Natural killer cell (primary cell): ENCODE results near the gene HNRNPC. TPM values are rescaled to one million over a fixed set of nuclear protein-coding genes. Genes with fewer than 3 reads are reported as not detected.

Source experiments
- ATAC-seq, 3 donors: fragments of 150-1000 bp in 2 of 3; fragments of 200-7000 bp in 1 of 3; cut with Tn5 transposase; 1 replicate in 1 of 3; 2 replicates in 2 of 3; pipeline ENCODE4 v1.10.0; 2021; ENCODE audit warnings: mild to moderate bottlenecking in 2 of 3, moderate library complexity in 2 of 3
- DNase-seq, 2 donors: peaks; one replicate each; pipeline versions ENCODE4 v3.0.0 to v3.0.0-alpha.2; 2013 to 2021; ENCODE audit warnings: mixed read lengths in 1 of 2
- H3K27ac ChIP-seq: one replicate; pipeline ENCODE4 v1.5.1; 2013; ENCODE audit warnings: mild to moderate bottlenecking, low read length
- H3K27me3 ChIP-seq: one replicate; pipeline ENCODE4 v1.6.1; 2013; ENCODE audit warnings: low read length; ENCODE audit not compliant: control insufficient read depth, insufficient read depth
- H3K36me3 ChIP-seq: one replicate; pipeline ENCODE4 v1.6.1; 2013; ENCODE audit warnings: low read length; ENCODE audit not compliant: control insufficient read depth, insufficient read depth
- H3K4me1 ChIP-seq: one replicate; pipeline ENCODE4 v1.6.1; 2013; ENCODE audit warnings: low read length; ENCODE audit not compliant: control insufficient read depth, insufficient read depth
- H3K4me3 ChIP-seq: one replicate; pipeline ENCODE4 v1.5.1; 2013; ENCODE audit warnings: low read length
- H3K9me3 ChIP-seq: one replicate; pipeline ENCODE4 v1.6.1; 2013; ENCODE audit warnings: low read length; ENCODE audit not compliant: control insufficient read depth, insufficient read depth
- H3K27ac Mint-ChIP-seq, 2 donors: one replicate each; pipeline ENCODE4 v1.8.0; 2022; ENCODE audit warnings: mild to moderate bottlenecking in 2 of 2, mixed read lengths in 2 of 2, moderate library complexity in 1 of 2
- H3K27me3 Mint-ChIP-seq, 2 donors: one replicate each; pipeline ENCODE4 v1.8.0; 2022; ENCODE audit warnings: low read depth in 2 of 2, mixed read lengths in 2 of 2
- H3K36me3 Mint-ChIP-seq: one replicate; pipeline ENCODE4 v1.8.0; 2022; ENCODE audit warnings: mixed read lengths
- H3K4me1 Mint-ChIP-seq, 2 donors: one replicate each; pipeline ENCODE4 v1.8.0; 2022; ENCODE audit warnings: mixed read lengths in 2 of 2
- H3K4me3 Mint-ChIP-seq: one replicate; pipeline ENCODE4 v1.8.0; 2022; ENCODE audit warnings: mild to moderate bottlenecking, moderate library complexity, mixed read lengths
- H3K9me3 Mint-ChIP-seq, 2 donors: one replicate each; pipeline ENCODE4 v1.8.0; 2022; ENCODE audit warnings: mixed read lengths in 2 of 2
- WGBS: methylation state at CpG from one replicate; pipeline ENCODE4 v1.1.7; 2013; ENCODE audit warnings: missing lambda C conversion rate; ENCODE audit not compliant: insufficient coverage; 5-methylcytosine and 5-hydroxymethylcytosine counted together
- intact Hi-C: fragments of 100-400 bp; cut with micrococcal nuclease; formaldehyde crosslinking; loops from one replicate; pipeline ENCODE4 v1.14.2; 2022
- total RNA-seq, 4 donors: library from RNA; stranded (reverse); fragments of 120-200 nt in 1 of 4; gene quantifications; one replicate each; pipeline versions ENCODE4 v1.2.3 to v1.2.4, GENCODE V29; 2013 to 2022
- TF ChIP-seq, protein P1 (sequence below): fragments of 200-600 bp; IDR thresholded peaks from one replicate; pipeline ENCODE4 v1.8.0; 2022; ENCODE audit warnings: antibody characterized with exemption

The HNRNPC gene
- total RNA-seq, 3 donors from 2014 or later (not counting 1 experiment from before 2014, with no cell fraction given), result 501 to 547 (median 515) TPM

DNA sequence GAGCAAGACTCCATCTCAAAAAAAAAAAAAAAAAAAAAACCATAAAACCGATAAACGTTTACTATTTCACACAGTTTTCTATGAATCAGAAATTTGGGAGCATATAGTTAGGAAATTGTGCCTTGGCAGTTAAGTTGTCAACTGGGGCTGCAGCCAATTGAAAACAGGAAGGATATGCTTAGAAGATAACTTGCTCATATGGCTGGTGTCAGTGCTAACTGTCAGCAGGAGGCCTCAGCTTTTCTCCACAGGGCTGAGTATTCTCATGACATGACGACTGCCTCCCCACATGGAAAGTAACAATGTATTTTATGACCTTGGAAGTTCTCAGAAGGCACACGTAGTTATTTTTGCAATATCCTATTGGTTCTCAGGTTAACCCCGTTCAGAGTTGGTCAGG lies 83.8 kb downstream of the HNRNPC start:
- H3K4me1 Mint-ChIP-seq, result no peaks in the 10 kb centered on the region
- Histone ChIP-seq H3K4me3 (no peak overlapping the region), H3K4me1 (no peaks in the 10 kb centered on the region), H3K27me3 (peaks cover 5% of the 10 kb centered on the region), H3K9me3 (no peaks in the 10 kb centered on the region), H3K27ac (no peak overlapping the region), H3K36me3 (no peaks in the 10 kb centered on the region)
- ATAC-seq (no peak), DNase-seq (no peak)
- H3K4me3 Mint-ChIP-seq, result no peak overlapping the region
- intact Hi-C loops, result no loop called here
- 50% methylated on average over 3 of the region's 5 CpGs for WGBS
- H3K27me3 Mint-ChIP-seq, result peaks cover 6 to 22% of the 10 kb centered on the region in 2 donors
- TF ChIP-seq, protein P1, sequence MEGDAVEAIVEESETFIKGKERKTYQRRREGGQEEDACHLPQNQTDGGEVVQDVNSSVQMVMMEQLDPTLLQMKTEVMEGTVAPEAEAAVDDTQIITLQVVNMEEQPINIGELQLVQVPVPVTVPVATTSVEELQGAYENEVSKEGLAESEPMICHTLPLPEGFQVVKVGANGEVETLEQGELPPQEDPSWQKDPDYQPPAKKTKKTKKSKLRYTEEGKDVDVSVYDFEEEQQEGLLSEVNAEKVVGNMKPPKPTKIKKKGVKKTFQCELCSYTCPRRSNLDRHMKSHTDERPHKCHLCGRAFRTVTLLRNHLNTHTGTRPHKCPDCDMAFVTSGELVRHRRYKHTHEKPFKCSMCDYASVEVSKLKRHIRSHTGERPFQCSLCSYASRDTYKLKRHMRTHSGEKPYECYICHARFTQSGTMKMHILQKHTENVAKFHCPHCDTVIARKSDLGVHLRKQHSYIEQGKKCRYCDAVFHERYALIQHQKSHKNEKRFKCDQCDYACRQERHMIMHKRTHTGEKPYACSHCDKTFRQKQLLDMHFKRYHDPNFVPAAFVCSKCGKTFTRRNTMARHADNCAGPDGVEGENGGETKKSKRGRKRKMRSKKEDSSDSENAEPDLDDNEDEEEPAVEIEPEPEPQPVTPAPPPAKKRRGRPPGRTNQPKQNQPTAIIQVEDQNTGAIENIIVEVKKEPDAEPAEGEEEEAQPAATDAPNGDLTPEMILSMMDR, result no peak
- H3K36me3 Mint-ChIP-seq, result peaks cover 9% of the 10 kb centered on the region
- peaks cover 3 to 6% of the 10 kb centered on the region in 2 donors for H3K9me3 Mint-ChIP-seq
- H3K27ac Mint-ChIP-seq, result no peak overlapping the region

DNA sequence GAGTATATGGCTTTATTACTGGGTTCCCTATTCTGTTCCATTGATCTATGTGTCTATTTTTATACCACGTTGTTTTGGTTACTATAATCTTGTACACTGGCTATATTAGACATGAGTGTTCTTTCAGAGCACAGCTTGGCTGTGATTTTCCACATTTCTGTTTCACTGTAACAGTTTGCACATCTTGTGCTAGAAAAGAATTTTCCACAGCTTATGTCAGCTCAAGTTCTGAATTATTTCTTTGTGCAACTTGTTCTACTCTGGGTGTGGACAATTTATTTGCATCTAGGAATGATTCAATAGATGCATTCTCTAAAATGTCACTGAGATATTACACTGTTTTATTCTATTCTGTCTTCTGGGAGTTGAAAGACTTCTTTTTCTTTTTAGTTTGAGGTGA lies 85.0 kb downstream of the HNRNPC start:
- intact Hi-C loops, result no loop called here
- no peaks in the 10 kb centered on the region for H3K4me1 Mint-ChIP-seq
- no peak overlapping the region for H3K4me3 ChIP-seq
- H3K27ac ChIP-seq, result no peak overlapping the region
- H3K9me3 Mint-ChIP-seq, result peaks cover 3 to 6% of the 10 kb centered on the region in 2 donors
- H3K4me3 Mint-ChIP-seq, result no peak overlapping the region
- no peak overlapping the region for H3K27ac Mint-ChIP-seq
- ATAC-seq (no peak), DNase-seq (no peak)
- no peaks in the 10 kb centered on the region for H3K9me3 ChIP-seq
- peaks cover 5% of the 10 kb centered on the region for H3K27me3 ChIP-seq
- TF ChIP-seq, protein P1, result no peak
- H3K36me3 ChIP-seq, result no peaks in the 10 kb centered on the region
- H3K27me3 Mint-ChIP-seq, result peaks cover 12 to 25% of the 10 kb centered on the region in 2 donors
- 86% methylated on average over 1 of the region's 1 CpG for WGBS
- peaks cover 10% of the 10 kb centered on the region for H3K36me3 Mint-ChIP-seq
- no peaks in the 10 kb centered on the region for H3K4me1 ChIP-seq

DNA sequence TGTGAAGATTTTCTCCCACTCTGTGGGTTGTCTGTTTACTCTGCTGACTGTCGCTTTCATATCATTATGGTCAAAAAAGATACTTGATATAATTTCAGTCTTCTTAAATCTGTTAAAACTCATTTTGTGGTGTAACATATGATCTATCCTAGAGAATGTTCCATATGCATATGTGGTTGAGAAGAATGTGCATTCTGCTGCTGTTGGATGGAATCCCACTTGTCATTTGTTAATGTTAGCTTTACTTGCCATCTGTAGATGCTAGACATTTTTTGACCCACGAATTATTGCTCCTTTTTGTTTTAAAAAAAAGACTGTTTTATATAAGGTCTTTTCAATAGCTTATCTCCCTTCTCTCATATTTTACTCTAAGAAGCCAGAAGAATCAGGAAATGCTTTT lies 87.1 kb downstream of the HNRNPC start:
- H3K9me3 ChIP-seq, result no peaks in the 10 kb centered on the region
- DNase-seq (no peak), ATAC-seq (no peak)
- H3K27ac Mint-ChIP-seq, result no peak overlapping the region
- H3K4me1 Mint-ChIP-seq, result no peaks in the 10 kb centered on the region
- no peak overlapping the region for H3K4me3 Mint-ChIP-seq
- H3K36me3 ChIP-seq, result no peaks in the 10 kb centered on the region
- no CpG with 5 or more reads among the region's 2 CpGs for WGBS
- intact Hi-C loops, result no loop called here
- H3K4me1 ChIP-seq, result no peaks in the 10 kb centered on the region
- peaks cover 10% of the 10 kb centered on the region for H3K36me3 Mint-ChIP-seq
- peaks cover 5% of the 10 kb centered on the region for H3K27me3 ChIP-seq
- H3K27me3 Mint-ChIP-seq, result peaks cover 16 to 33% of the 10 kb centered on the region in 2 donors
- H3K4me3 ChIP-seq, result no peak overlapping the region
- TF ChIP-seq, protein P1, result no peak
- peaks cover 3 to 6% of the 10 kb centered on the region in 2 donors for H3K9me3 Mint-ChIP-seq
- H3K27ac ChIP-seq, result no peak overlapping the region

DNA sequence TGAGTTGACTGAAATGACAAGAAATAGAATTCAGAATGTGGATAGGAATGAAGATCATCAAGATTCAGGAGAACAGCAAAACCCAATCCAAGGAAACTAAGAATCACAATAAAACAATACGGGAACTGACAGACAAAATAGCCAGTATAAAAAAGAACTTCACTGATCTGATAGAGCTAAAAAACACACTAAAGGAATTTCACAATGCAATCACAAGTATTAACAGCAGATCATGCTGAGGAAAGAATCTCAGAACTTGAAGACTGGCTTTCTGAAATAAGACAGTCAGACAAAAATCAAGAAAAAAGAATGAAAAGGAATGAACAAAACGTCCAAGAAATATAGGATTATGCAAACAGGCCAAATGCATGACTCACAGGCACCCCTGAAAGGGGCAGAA lies 98.1 kb downstream of the HNRNPC start:
- Mint-ChIP-seq H3K4me1 (no peaks in the 10 kb centered on the region), H3K9me3 (peaks cover 0 to 2% of the 10 kb centered on the region in 2 donors), H3K36me3 (no peaks in the 10 kb centered on the region), H3K27ac (no peak overlapping the region), H3K4me3 (no peak overlapping the region), H3K27me3 (peaks cover 37 to 55% of the 10 kb centered on the region in 2 donors)
- Histone ChIP-seq H3K4me3 (no peak overlapping the region), H3K36me3 (no peaks in the 10 kb centered on the region), H3K27me3 (no peaks in the 10 kb centered on the region), H3K4me1 (no peaks in the 10 kb centered on the region), H3K27ac (no peak overlapping the region), H3K9me3 (no peaks in the 10 kb centered on the region)
- TF ChIP-seq, protein P1, result no peak
- WGBS, result 68% methylated on average over 2 of the region's 2 CpGs
- ATAC-seq, result no peak
- intact Hi-C loops, result no loop called here
- DNase-seq, result no peak
